ENCODE measurements around the gene OR5B3.
"Not testable (repeated sequence)": the region's sequence is repeated elsewhere in the genome, so short reads cannot be mapped to it uniquely, and the experiment has no call there.

The OR5B3 gene

GRCh38 chr11:58406774-58407173 lies at the start of gene OR5B3:
OR5B3 (minus strand) TSS chr11:58406874; CDS start chr11:58403409, 3,465 bp downstream.
- no peak for DNase-seq (ENCODE audit: low read depth in 2 of 3, low spot score in 2 of 3)

- DNase-seq (ENCODE audit: low read depth in 2 of 3, low spot score in 2 of 3) = no peak
Measured at GRCh38 chr11:58451585-58451984, 44.9 kb upstream of the OR5B3 start.

- DNase-seq (ENCODE audit: low read depth in 2 of 3, low spot score in 2 of 3) = no peak
Measured at GRCh38 chr11:58446294-58446693, 39.6 kb upstream of the OR5B3 start.

GRCh38 chr11:58444300-58444699 lies 37.6 kb upstream of the OR5B3 start:
- DNase-seq (ENCODE audit: low read depth in 2 of 3, low spot score in 2 of 3) = no peak

GRCh38 chr11:58442136-58442535 lies 35.5 kb upstream of the OR5B3 start, which contains the start of gene OR5B12:
OR5B12 (minus strand) TSS chr11:58442236; CDS start chr11:58440151, 2,085 bp downstream.
- DNase-seq (ENCODE audit: low read depth in 2 of 3, low spot score in 2 of 3) = no peak

- DNase-seq (ENCODE audit: low read depth in 2 of 3, low spot score in 2 of 3) = no peak
Measured at GRCh38 chr11:58438486-58438885, 31.8 kb upstream of the OR5B3 start.

GRCh38 chr11:58434217-58434616 lies 27.5 kb upstream of the OR5B3 start:
- no peak for DNase-seq (ENCODE audit: low read depth in 2 of 3, low spot score in 2 of 3)

- no peak for DNase-seq (ENCODE audit: low read depth in 2 of 3, low spot score in 2 of 3)
Measured at GRCh38 chr11:58433638-58434203, 27.0 kb upstream of the OR5B3 start.

- DNase-seq (ENCODE audit: low read depth in 2 of 3, low spot score in 2 of 3) = no peak
Measured at GRCh38 chr11:58429273-58429672, 22.6 kb upstream of the OR5B3 start.

- DNase-seq (ENCODE audit: low read depth in 2 of 3, low spot score in 2 of 3) = no peak
Measured at GRCh38 chr11:58428021-58428420, 21.3 kb upstream of the OR5B3 start, which contains the start of gene OR5B2. OR5B2 (minus strand) TSS chr11:58428121; CDS start chr11:58423261, 4,860 bp downstream.

- not testable (repeated sequence) for DNase-seq (ENCODE audit: low read depth in 2 of 3, low spot score in 2 of 3)
Measured at GRCh38 chr11:58399622-58400021, 7.1 kb downstream of the OR5B3 start.

- DNase-seq (ENCODE audit: low read depth in 2 of 3, low spot score in 2 of 3) = no peak
Measured at GRCh38 chr11:58395581-58395980, 11.1 kb downstream of the OR5B3 start.

- no peak for DNase-seq (ENCODE audit: low read depth in 2 of 3, low spot score in 2 of 3)
Measured at GRCh38 chr11:58394195-58394594, 12.5 kb downstream of the OR5B3 start.

- DNase-seq (ENCODE audit: low read depth in 2 of 3, low spot score in 2 of 3) = no peak
Measured at GRCh38 chr11:58392746-58393145, 13.9 kb downstream of the OR5B3 start.

- no peak for DNase-seq (ENCODE audit: low read depth in 2 of 3, low spot score in 2 of 3)
Measured at GRCh38 chr11:58391879-58392278, 14.8 kb downstream of the OR5B3 start.

- DNase-seq (ENCODE audit: low read depth in 2 of 3, low spot score in 2 of 3) = no peak
Measured at GRCh38 chr11:58390551-58391063, 16.1 kb downstream of the OR5B3 start.

GRCh38 chr11:58358969-58359368 lies 47.7 kb downstream of the OR5B3 start, which contains the start of gene OR5B17:
OR5B17 (minus strand) TSS chr11:58359069; CDS start chr11:58359069, 0 bp downstream.
- no peak for DNase-seq (ENCODE audit: low read depth in 2 of 3, low spot score in 2 of 3)

- DNase-seq (ENCODE audit: low read depth in 2 of 3, low spot score in 2 of 3) = no peak
Measured at GRCh38 chr11:58354727-58355126, 51.9 kb downstream of the OR5B3 start.

Data from activated CD8-positive, alpha-beta memory T cell treated with anti-CD3 and anti-CD28 coated beads for 48 hours (primary cell).